SK-N-SH treated with all-trans-retinoic acid at 6 μM for 48 hours (cell line): ENCODE measurements around the gene MAPK9.
"Not testable (repeated sequence)": the region's sequence is repeated elsewhere in the genome, so short reads cannot be mapped to it uniquely, and the experiment has no call there.

ENCODE experiments used
- ATAC-seq: fragments of 200-7000 bp; cut with Tn5 transposase; 3 replicates; pipeline ENCODE4 v1.9.1; 2020; ENCODE audit warnings: mild to moderate bottlenecking, moderate library complexity
- ARNTL ChIP-seq: fragments of 450-650 bp; formaldehyde crosslinking; IDR thresholded peaks from 2 replicates; pipeline ENCODE4 v1.5.0; 2020; ENCODE audit warnings: low read depth, mild to moderate bottlenecking, moderate library complexity, borderline replicate concordance
- BACH2 ChIP-seq: fragments of 250-450 bp; sonication (Bioruptor Pico); IDR thresholded peaks from 2 replicates; pipeline ENCODE4 v1.9.0; 2021; ENCODE audit warnings: mild to moderate bottlenecking, borderline replicate concordance
- CSDC2 ChIP-seq: fragments of 250-450 bp; sonication (Bioruptor Pico); IDR thresholded peaks from 2 replicates; pipeline ENCODE4 v1.5.0; 2020; ENCODE audit warnings: mild to moderate bottlenecking, moderate library complexity
- ESRRG ChIP-seq: fragments of 250-450 bp; sonication (Bioruptor Pico); IDR thresholded peaks from 2 replicates; pipeline ENCODE4 v1.6.1; 2021; ENCODE audit warnings: mild to moderate bottlenecking
- GLIS3 ChIP-seq: fragments of 250-450 bp; sonication (Bioruptor Pico); IDR thresholded peaks from 2 replicates; pipeline ENCODE4 v1.5.0; 2020; ENCODE audit warnings: mild to moderate bottlenecking, moderate library complexity
- ISL1 ChIP-seq: fragments of 250-450 bp; sonication (Bioruptor Pico); IDR thresholded peaks from 2 replicates; pipeline ENCODE4 v2.1.2; 2022; ENCODE audit warnings: mild to moderate bottlenecking, moderate library complexity
- PPARA ChIP-seq: fragments of 250-450 bp; sonication (Bioruptor Pico); IDR thresholded peaks from 2 replicates; pipeline ENCODE4 v1.5.0; 2020; ENCODE audit warnings: mild to moderate bottlenecking, borderline replicate concordance
- RARB ChIP-seq: fragments of 250-450 bp; sonication (Bioruptor Pico); IDR thresholded peaks from 2 replicates; pipeline ENCODE4 v1.8.0; 2021; ENCODE audit warnings: mild to moderate bottlenecking, moderate library complexity
- SNAI2 ChIP-seq: fragments of 250-450 bp; sonication (Bioruptor Pico); IDR thresholded peaks from 2 replicates; pipeline ENCODE4 v1.5.0; 2020; ENCODE audit warnings: mild to moderate bottlenecking, moderate library complexity
- TOX ChIP-seq: fragments of 250-450 bp; sonication (Bioruptor Pico); IDR thresholded peaks from 2 replicates; pipeline ENCODE4 v1.8.0; 2021; ENCODE audit warnings: mild to moderate bottlenecking, moderate library complexity, borderline replicate concordance
- ZC3H10 ChIP-seq: fragments of 250-450 bp; sonication (Bioruptor Pico); IDR thresholded peaks from 2 replicates; pipeline ENCODE4 v1.5.1; 2021; ENCODE audit warnings: mild to moderate bottlenecking, moderate library complexity
- ZFP30 ChIP-seq: fragments of 450-650 bp; formaldehyde crosslinking; IDR thresholded peaks from 2 replicates; pipeline ENCODE4 v1.5.0; 2022; ENCODE audit warnings: mild to moderate bottlenecking, moderate library complexity
- ZNF565 ChIP-seq: fragments of 450-650 bp; formaldehyde crosslinking; conservative IDR thresholded peaks from 2 replicates; pipeline ENCODE4 v1.5.0; 2020; ENCODE audit warnings: low read depth, mild to moderate bottlenecking, moderate library complexity
- ZNF8 ChIP-seq: fragments of 450-650 bp; formaldehyde crosslinking; IDR thresholded peaks from 2 replicates; pipeline ENCODE4 v1.5.0; 2020; ENCODE audit warnings: mild to moderate bottlenecking, moderate library complexity
- TF ChIP-seq, protein P1 (sequence below): fragments of 250-450 bp; sonication (Bioruptor Pico); IDR thresholded peaks from 2 replicates; pipeline ENCODE4 v1.8.0; 2020; ENCODE audit warnings: mild to moderate bottlenecking, moderate library complexity, borderline replicate concordance
- TF ChIP-seq, protein P2 (sequence below): fragments of 250-450 bp; sonication (Bioruptor Pico); IDR thresholded peaks from 2 replicates; pipeline ENCODE4 v1.5.1; 2020; ENCODE audit warnings: low read depth, mild to moderate bottlenecking, moderate library complexity
- TF ChIP-seq, protein P3 (sequence below): fragments of 250-450 bp; sonication (Bioruptor Pico); IDR thresholded peaks from 2 replicates; pipeline ENCODE4 v1.5.1; 2021; ENCODE audit warnings: mild to moderate bottlenecking, moderate library complexity
- TF ChIP-seq, protein P4 (sequence below): fragments of 250-450 bp; sonication (Bioruptor Pico); IDR thresholded peaks from 2 replicates; pipeline ENCODE4 v1.8.0; 2021; ENCODE audit warnings: low read depth, mild to moderate bottlenecking, moderate library complexity, borderline replicate concordance

MAPK9 gene

DNA sequence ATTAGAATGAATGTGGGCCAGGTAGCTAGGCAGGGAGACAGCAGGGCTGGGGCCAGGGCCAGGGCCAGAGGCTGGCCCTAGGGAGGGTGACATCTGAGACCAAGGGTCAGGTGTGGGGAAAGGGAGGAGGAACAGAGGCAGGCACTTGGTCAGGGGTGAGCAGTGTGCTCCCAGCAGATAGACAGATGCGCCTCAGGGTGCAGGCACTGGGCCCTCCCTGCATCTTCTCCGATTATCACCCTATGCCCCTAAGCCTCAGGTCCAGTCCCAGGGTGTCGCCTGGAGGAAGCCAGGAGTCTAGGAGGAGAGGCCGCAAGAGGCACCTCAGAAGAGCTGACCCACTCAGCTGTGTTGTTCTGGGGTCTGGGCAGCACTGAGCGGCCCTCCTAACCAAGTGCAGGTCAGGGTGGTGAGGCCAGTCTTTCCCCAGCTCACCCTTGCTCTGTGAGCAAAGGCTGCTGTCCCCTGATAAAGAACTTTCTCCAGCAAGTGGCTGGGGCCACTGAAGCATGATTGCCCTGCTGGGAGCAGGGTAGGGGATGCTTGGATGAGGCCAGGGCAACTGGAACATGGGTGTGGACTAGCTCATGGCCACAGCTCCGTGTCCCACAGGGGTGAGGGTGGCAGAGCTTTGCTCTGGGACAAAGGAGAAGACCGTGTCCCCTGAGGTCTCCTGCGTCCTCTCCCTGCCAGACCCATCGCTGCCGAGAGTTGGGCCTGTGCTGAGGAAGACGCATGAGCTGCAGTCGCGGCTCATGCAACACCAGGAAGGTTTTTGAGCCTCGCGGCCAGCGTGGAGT is 80.7 kb downstream of the MAPK9 start:
- ATAC-seq: no peak
- TF ChIP-seq, protein P1, sequence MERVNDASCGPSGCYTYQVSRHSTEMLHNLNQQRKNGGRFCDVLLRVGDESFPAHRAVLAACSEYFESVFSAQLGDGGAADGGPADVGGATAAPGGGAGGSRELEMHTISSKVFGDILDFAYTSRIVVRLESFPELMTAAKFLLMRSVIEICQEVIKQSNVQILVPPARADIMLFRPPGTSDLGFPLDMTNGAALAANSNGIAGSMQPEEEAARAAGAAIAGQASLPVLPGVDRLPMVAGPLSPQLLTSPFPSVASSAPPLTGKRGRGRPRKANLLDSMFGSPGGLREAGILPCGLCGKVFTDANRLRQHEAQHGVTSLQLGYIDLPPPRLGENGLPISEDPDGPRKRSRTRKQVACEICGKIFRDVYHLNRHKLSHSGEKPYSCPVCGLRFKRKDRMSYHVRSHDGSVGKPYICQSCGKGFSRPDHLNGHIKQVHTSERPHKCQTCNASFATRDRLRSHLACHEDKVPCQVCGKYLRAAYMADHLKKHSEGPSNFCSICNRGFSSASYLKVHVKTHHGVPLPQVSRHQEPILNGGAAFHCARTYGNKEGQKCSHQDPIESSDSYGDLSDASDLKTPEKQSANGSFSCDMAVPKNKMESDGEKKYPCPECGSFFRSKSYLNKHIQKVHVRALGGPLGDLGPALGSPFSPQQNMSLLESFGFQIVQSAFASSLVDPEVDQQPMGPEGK: no peak
- TF ChIP-seq SNAI2 (CRISPR knock-in tag) (no peak), PPARA (CRISPR knock-in tag) (no peak), GLIS3 (CRISPR knock-in tag) (no peak), ARNTL (CRISPR knock-in tag) (no peak)
- TF ChIP-seq, protein P2, sequence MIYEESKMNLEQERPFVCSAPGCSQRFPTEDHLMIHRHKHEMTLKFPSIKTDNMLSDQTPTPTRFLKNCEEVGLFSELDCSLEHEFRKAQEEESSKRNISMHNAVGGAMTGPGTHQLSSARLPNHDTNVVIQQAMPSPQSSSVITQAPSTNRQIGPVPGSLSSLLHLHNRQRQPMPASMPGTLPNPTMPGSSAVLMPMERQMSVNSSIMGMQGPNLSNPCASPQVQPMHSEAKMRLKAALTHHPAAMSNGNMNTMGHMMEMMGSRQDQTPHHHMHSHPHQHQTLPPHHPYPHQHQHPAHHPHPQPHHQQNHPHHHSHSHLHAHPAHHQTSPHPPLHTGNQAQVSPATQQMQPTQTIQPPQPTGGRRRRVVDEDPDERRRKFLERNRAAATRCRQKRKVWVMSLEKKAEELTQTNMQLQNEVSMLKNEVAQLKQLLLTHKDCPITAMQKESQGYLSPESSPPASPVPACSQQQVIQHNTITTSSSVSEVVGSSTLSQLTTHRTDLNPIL: no peak

DNA sequence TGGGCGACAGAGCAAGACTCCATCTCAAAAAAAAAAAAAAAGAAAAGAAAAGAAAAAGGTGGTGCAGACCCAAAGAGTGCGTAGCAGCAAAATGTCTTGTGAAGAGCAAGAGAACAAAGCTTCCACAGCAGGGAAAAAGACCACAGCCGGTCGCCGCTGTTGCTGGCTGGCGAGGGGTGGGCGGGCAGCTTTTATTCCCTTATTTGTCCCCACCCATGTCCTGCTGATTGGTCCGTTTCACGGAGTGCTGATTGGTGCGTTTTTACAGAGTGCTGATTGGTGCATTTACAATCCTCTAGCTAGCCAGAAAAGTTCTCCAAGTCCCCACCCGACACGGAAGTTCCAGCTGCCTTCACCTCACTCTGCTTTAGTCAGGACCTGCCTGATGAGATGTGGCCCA is 81.8 kb downstream of the MAPK9 start:
- not testable (repeated sequence) for ATAC-seq

DNA sequence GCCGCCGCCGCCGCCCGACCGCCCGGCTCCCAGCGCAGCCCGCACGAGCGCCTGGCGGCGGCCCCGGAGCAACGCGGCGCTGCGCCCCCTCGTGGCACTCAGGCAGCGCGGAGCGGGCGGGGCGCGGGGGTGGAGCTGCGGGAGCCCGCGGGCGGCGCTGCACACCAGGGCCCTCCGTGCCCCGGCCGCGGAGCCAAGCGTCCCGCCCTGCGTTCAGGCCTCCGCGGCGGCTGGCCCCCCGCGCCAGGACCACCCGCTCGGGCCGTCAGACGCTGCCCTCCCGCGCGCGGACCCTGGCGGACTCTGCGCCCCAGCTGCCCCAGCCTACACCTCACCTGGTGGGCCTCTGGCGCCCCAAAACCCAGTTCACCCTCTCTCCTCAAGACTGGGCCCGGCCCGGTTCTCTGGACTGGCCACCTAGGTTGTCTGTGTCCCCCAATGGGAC is 82.7 kb downstream of the MAPK9 start, which contains the start of gene RASGEF1C:
RASGEF1C (minus strand) TSS at position 75 of the 445 bp plus-strand sequence. CDS start 71,159 bp downstream, outside the sequence.
- ATAC-seq: peak; percentile 93

More for the DNA sequence above, 82.7 kb downstream of the MAPK9 start, which contains the start of gene RASGEF1C:
- TF ChIP-seq, protein P2: no peak
- TF ChIP-seq, protein P3, sequence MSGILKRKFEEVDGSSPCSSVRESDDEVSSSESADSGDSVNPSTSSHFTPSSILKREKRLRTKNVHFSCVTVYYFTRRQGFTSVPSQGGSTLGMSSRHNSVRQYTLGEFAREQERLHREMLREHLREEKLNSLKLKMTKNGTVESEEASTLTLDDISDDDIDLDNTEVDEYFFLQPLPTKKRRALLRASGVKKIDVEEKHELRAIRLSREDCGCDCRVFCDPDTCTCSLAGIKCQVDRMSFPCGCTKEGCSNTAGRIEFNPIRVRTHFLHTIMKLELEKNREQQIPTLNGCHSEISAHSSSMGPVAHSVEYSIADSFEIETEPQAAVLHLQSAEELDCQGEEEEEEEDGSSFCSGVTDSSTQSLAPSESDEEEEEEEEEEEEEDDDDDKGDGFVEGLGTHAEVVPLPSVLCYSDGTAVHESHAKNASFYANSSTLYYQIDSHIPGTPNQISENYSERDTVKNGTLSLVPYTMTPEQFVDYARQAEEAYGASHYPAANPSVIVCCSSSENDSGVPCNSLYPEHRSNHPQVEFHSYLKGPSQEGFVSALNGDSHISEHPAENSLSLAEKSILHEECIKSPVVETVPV: no peak
- no peak for TF ChIP-seq SNAI2 (CRISPR knock-in tag)
- no peak for TF ChIP-seq GLIS3 (CRISPR knock-in tag)
- no peak for TF ChIP-seq CSDC2 (CRISPR knock-in tag)
- TF ChIP-seq PPARA (CRISPR knock-in tag): no peak
- TF ChIP-seq, protein P4, sequence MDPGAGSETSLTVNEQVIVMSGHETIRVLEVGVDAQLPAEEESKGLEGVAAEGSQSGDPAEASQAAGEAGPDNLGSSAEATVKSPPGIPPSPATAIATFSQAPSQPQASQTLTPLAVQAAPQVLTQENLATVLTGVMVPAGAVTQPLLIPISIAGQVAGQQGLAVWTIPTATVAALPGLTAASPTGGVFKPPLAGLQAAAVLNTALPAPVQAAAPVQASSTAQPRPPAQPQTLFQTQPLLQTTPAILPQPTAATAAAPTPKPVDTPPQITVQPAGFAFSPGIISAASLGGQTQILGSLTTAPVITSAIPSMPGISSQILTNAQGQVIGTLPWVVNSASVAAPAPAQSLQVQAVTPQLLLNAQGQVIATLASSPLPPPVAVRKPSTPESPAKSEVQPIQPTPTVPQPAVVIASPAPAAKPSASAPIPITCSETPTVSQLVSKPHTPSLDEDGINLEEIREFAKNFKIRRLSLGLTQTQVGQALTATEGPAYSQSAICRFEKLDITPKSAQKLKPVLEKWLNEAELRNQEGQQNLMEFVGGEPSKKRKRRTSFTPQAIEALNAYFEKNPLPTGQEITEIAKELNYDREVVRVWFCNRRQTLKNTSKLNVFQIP (CRISPR knock-in tag): no peak
- no peak for TF ChIP-seq ZC3H10 (CRISPR knock-in tag)
- no peak for TF ChIP-seq ARNTL (CRISPR knock-in tag)
- no peak for TF ChIP-seq ZNF565 (CRISPR knock-in tag)
- no peak for TF ChIP-seq RARB
- no peak for TF ChIP-seq BACH2 (CRISPR knock-in tag)
- no peak for TF ChIP-seq ZNF8 (CRISPR knock-in tag)
- no peak for TF ChIP-seq ESRRG
- TF ChIP-seq ZFP30: no peak
- TF ChIP-seq TOX (CRISPR knock-in tag): no peak
- TF ChIP-seq, protein P1: no peak
- TF ChIP-seq ISL1 (CRISPR knock-in tag): no peak
